Pancreas (tissue), 10 donors: Measurements from ENCODE around the gene FOXI3. TPM values are rescaled to one million over a fixed set of nuclear protein-coding genes. Genes with fewer than 3 reads are reported as not detected.

Experiments used
- ATAC-seq, 4 donors: fragments of 200-7000 bp; cut with Tn5 transposase; one replicate each; pipeline versions ENCODE4 v1.8.0 to v1.9.1; 2020; ENCODE audit warnings: mild to moderate bottlenecking in 4 of 4, moderate library complexity in 4 of 4
- DNase-seq, 6 donors: peaks; one replicate each; pipeline ENCODE4 v3.0.0-alpha.2; 2020
- FAIRE-seq: peaks from 2 replicates; lab custom pipeline; 2012; peaks lifted over from hg19 to GRCh38; lab: Jason Lieb, UNC
- H3K27ac ChIP-seq, 4 donors: fragments of 200-600 bp; sonication (generic); 1 replicate in 3 of 4; 2 replicates in 1 of 4; pipeline versions ENCODE4 v1.5.0 to v1.8.0; 2020
- H3K27me3 ChIP-seq, 4 donors: fragments of 200-600 bp; one replicate each; pipeline ENCODE4 v1.8.0; 2021
- H3K36me3 ChIP-seq, 3 donors: fragments of 200-600 bp; sonication (generic) in 1 of 3; one replicate each; pipeline versions ENCODE4 v1.5.0 to v1.8.0; 2020 to 2021
- H3K4me1 ChIP-seq, 3 donors: fragments of 200-600 bp; one replicate each; pipeline ENCODE4 v1.8.0; 2021
- H3K4me3 ChIP-seq, 4 donors: fragments of 200-600 bp; sonication (generic) in 2 of 4; one replicate each; pipeline versions ENCODE4 v1.5.0 to v1.8.0; 2020 to 2021
- H3K9me3 ChIP-seq, 4 donors: fragments of 200-600 bp; one replicate each; pipeline ENCODE4 v1.8.0; 2021
- WGBS, 2 donors: extraction: QIAGEN DNeasy Blood & Tissue Kit; methylation state at CpG; one replicate each; pipeline ENCODE4 v1.1.7; 2013; 5-methylcytosine and 5-hydroxymethylcytosine counted together
- intact Hi-C, 3 donors: fragments of 100-400 bp; cut with DNase I; formaldehyde crosslinking; loops; one replicate each; pipeline versions ENCODE4 v1.11.1 to v1.14.2; 2022
- polyA plus RNA-seq, 2 donors: library from polyadenylated mRNA; stranded (reverse); fragments of 200-250 nt; gene quantifications; one replicate each; pipeline ENCODE4 v1.2.3, GENCODE V29; 2013
- total RNA-seq, 6 donors: library from RNA; stranded (reverse); fragmentation: NEBNext Ultra II Directional in 4 of 6; extraction: Animal tissue kit (Norgen Biotek cat#: 25700) in 4 of 6; gene quantifications; one replicate each; pipeline versions ENCODE4 v1.2.1 to v1.2.4, GENCODE V29; 2021 to 2023
- TF ChIP-seq, protein P1 (sequence below), 4 donors: fragments of 200-600 bp; sonication (generic) in 3 of 4; IDR thresholded peaks; one replicate each; pipeline versions ENCODE4 v1.5.0 to v1.8.0; 2021; ENCODE audit warnings: antibody characterized with exemption in 4 of 4
- donor health status: healthy with polysubstance abuse.
- donor health status: DM: no; HTN: no; CAD: no; lungs with moderate emphysema.
- donor health status: DM: no; HTN: no; CAD: no.
- donor health status: control.
- donor health status: control.
- donor health status: Bipolar disorder and iron deficiency.
- donor health status: DM: yes; HTN: yes; CAD: no.
- donor health status: DM: no; HTN: no; CAD: no.
- donor health status: DM: no; HTN: no; CAD: no.
- donor health status: DM: yes; HTN: yes; CAD: no.

FOXI3 gene
- total and polyA plus RNA-seq, 8 donors = not detected

- ATAC-seq = no peak
- 48 to 49% methylated on average over 5 of the region's 5 CpGs for WGBS, 2 donors
- H3K4me1 ChIP-seq = no peaks in the 10 kb centered on the region
- TF ChIP-seq, protein P1, sequence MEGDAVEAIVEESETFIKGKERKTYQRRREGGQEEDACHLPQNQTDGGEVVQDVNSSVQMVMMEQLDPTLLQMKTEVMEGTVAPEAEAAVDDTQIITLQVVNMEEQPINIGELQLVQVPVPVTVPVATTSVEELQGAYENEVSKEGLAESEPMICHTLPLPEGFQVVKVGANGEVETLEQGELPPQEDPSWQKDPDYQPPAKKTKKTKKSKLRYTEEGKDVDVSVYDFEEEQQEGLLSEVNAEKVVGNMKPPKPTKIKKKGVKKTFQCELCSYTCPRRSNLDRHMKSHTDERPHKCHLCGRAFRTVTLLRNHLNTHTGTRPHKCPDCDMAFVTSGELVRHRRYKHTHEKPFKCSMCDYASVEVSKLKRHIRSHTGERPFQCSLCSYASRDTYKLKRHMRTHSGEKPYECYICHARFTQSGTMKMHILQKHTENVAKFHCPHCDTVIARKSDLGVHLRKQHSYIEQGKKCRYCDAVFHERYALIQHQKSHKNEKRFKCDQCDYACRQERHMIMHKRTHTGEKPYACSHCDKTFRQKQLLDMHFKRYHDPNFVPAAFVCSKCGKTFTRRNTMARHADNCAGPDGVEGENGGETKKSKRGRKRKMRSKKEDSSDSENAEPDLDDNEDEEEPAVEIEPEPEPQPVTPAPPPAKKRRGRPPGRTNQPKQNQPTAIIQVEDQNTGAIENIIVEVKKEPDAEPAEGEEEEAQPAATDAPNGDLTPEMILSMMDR (IDR thresholded peaks at IDR 0.05) = no peak
- H3K9me3 ChIP-seq = no peaks in the 10 kb centered on the region
- no peak for FAIRE-seq
- peaks cover 0 to 13% (median 0%) of the 10 kb centered on the region in 4 donors for H3K27me3 ChIP-seq
- no peak for DNase-seq
- H3K4me3 ChIP-seq = no peak overlapping the region
- no peak overlapping the region for H3K27ac ChIP-seq
- intact Hi-C loops = no loop called here
- no peaks in the 10 kb centered on the region for H3K36me3 ChIP-seq
Measured at GRCh38 chr2:88398180-88398579, 54.3 kb downstream of the FOXI3 start.

Other genes starting within 250 kb of the FOXI3 start
- gene EIF2AK3, start 174.8 kb upstream of the FOXI3 start, total RNA-seq = 10 to 100 TPM; 22.9 to 58.4 (median 29.3) TPM
- gene EIF2AK3, start 174.8 kb upstream of the FOXI3 start, polyA plus RNA-seq = 10 to 100 TPM in 1 of 2 donors, 1 to 10 TPM in 1; 6.2 to 21.6 TPM
- gene RPIA, start 239.0 kb upstream of the FOXI3 start, total RNA-seq = 10 to 100 TPM in 4 of 6 donors, 1 to 10 TPM in 2; 8.5 to 11.4 (median 10.3) TPM
- 10 to 100 TPM; 10.0 to 15.4 TPM for gene RPIA, start 239.0 kb upstream of the FOXI3 start, polyA plus RNA-seq